HepG2 (cell line): ENCODE results near the gene BBLN. TPM values are rescaled to one million over a fixed set of nuclear protein-coding genes. Genes with fewer than 3 reads are reported as not detected.

Experiments
- ATAC-seq: fragments of 200-7000 bp; cut with Tn5 transposase; 3 replicates; pipeline ENCODE4 v1.9.1; 2020; ENCODE audit warnings: mild to moderate bottlenecking, moderate library complexity
- BruUV-seq: library from RNA; stranded (reverse); fragments of 400-500 nt; replicated peaks from 2 replicates; lab custom pipeline; 2021; lab: Mats Ljungman, UMichigan
- CTCF ChIA-PET: fragments of 300-600 bp; formaldehyde crosslinking; extraction: SDS; loops from one replicate; lab custom pipeline; 2021; ENCODE audit warnings: low total read pairs, inconsistent platforms, low intra/inter-chr PET ratio; lab: Yijun Ruan, JAX
- POLR2A ChIA-PET: fragments of 350-600 bp; sonication (Branson Sonifier 250); formaldehyde crosslinking; loops from one replicate; lab custom pipeline; 2020; ENCODE audit warnings: antibody characterized with exemption, inconsistent platforms; lab: Yijun Ruan, JAX
- DNase-seq: peaks from one replicate; pipeline ENCODE4 v3.0.0-alpha.2; 2015; ENCODE audit warnings: low spot score
- FAIRE-seq: peaks from 3 replicates; lab custom pipeline; 2011; peaks lifted over from hg19 to GRCh38; lab: Jason Lieb, UNC
- H2AFZ ChIP-seq: one replicate; pipeline ENCODE4 v1.6.1; 2011; ENCODE audit warnings: low read length, inconsistent platforms
- H3K27ac ChIP-seq: fragments of 300-600 bp; 3 replicates; pipeline ENCODE4 v1.8.0; 2011; ENCODE audit warnings: mixed run types, mild to moderate bottlenecking, mixed read lengths, low read length, inconsistent platforms; ENCODE audit not compliant: insufficient read depth; ENCODE audit errors: extremely low read length
- H3K27me3 ChIP-seq, 2 experiments: fragments of 200-600 bp in 1 of 2; 2 replicates in 1 of 2; 3 replicates in 1 of 2; pipeline versions ENCODE4 v1.6.0 to v1.8.0; 2011; ENCODE audit warnings: low read length in 2 of 2, mild to moderate bottlenecking in 2 of 2, moderate library complexity in 2 of 2, inconsistent platforms in 1 of 2; ENCODE audit not compliant: insufficient read depth in 2 of 2, control insufficient read depth in 1 of 2
- H3K36me3 ChIP-seq, 2 experiments: fragments of 200-600 bp in 1 of 2; replicated peaks in 1 of 2; 2 replicates in 1 of 2; 3 replicates in 1 of 2; pipeline versions ENCODE4 v1.5.1 to v1.8.0; 2011; ENCODE audit warnings: low read length in 2 of 2, inconsistent platforms in 1 of 2; ENCODE audit not compliant: insufficient read depth in 2 of 2, control insufficient read depth in 1 of 2
- H3K4me1 ChIP-seq: 2 replicates; pipeline ENCODE4 v1.5.1; 2012; ENCODE audit warnings: low read length, inconsistent platforms; ENCODE audit not compliant: insufficient read depth
- H3K4me2 ChIP-seq: 2 replicates; pipeline ENCODE4 v1.6.0; 2011; ENCODE audit warnings: low read depth, low read length, inconsistent platforms
- H3K4me3 ChIP-seq, 3 experiments: fragments of 200-600 bp in 1 of 3; sonication (generic), shearing (Covaris generic) in 1 of 3; replicated peaks in 1 of 3; 2 replicates each; pipeline ENCODE4 v1.5.1; 2011 to 2016; ENCODE audit warnings: low read length in 3 of 3, inconsistent platforms in 2 of 3, low read depth in 2 of 3, mild to moderate bottlenecking in 2 of 3, control low read depth in 1 of 3, mixed read lengths in 1 of 3; ENCODE audit not compliant: insufficient read depth in 1 of 3
- H3K79me2 ChIP-seq: one replicate; pipeline ENCODE4 v1.6.1; 2011; ENCODE audit warnings: low read length, inconsistent platforms; ENCODE audit not compliant: insufficient read depth
- H3K9ac ChIP-seq: 2 replicates; pipeline ENCODE4 v1.6.0; 2011; ENCODE audit warnings: mild to moderate bottlenecking, low read depth, low read length, inconsistent platforms; ENCODE audit not compliant: insufficient read depth
- H3K9me3 ChIP-seq: 2 replicates; pipeline ENCODE4 v1.5.1; 2012; ENCODE audit warnings: mild to moderate bottlenecking, low read length
- H4K20me1 ChIP-seq: 2 replicates; pipeline ENCODE4 v1.6.0; 2011; ENCODE audit warnings: inconsistent platforms, mild to moderate bottlenecking, low read length, moderate library complexity; ENCODE audit not compliant: insufficient read depth
- AFF4 ChIP-seq: sonication (generic); formaldehyde crosslinking; IDR thresholded peaks from 2 replicates; pipeline ENCODE4 v1.4.0; 2020; ENCODE audit warnings: missing genetic modification reagents
- ATRX ChIP-seq: sonication (generic); formaldehyde crosslinking; IDR thresholded peaks from 2 replicates; pipeline ENCODE4 v1.4.0; 2020; ENCODE audit warnings: missing genetic modification reagents, borderline replicate concordance
- DR1 ChIP-seq: sonication (generic); formaldehyde crosslinking; IDR thresholded peaks from 2 replicates; pipeline ENCODE4 v1.8.0; 2021; ENCODE audit warnings: mild to moderate bottlenecking, missing genetic modification reagents, inconsistent platforms
- FOXP1 ChIP-seq, 2 experiments: fragments of 450-650 bp in 1 of 2; IDR thresholded peaks; 2 replicates each; pipeline ENCODE4 v1.6.1; 2017 to 2018; ENCODE audit warnings: antibody characterized with exemption in 1 of 2
- SOX5 ChIP-seq: IDR thresholded peaks from 2 replicates; pipeline ENCODE4 v1.6.1; 2016; ENCODE audit warnings: borderline replicate concordance
- YY1 ChIP-seq: IDR thresholded peaks from 2 replicates; pipeline ENCODE4 v1.6.1; 2011; ENCODE audit warnings: low read length, low read depth, moderate library complexity, mild to moderate bottlenecking; ENCODE audit not compliant: insufficient read depth, insufficient replicate concordance
- ZFP36L1 ChIP-seq: sonication (generic); formaldehyde crosslinking; IDR thresholded peaks from 2 replicates; pipeline ENCODE4 v1.8.0; 2022; ENCODE audit warnings: mild to moderate bottlenecking, missing genetic modification reagents, moderate library complexity
- ZNF329 ChIP-seq: sonication (generic); formaldehyde crosslinking; IDR thresholded peaks from 2 replicates; pipeline ENCODE4 v1.9.0; 2021; ENCODE audit warnings: low read depth, mild to moderate bottlenecking, missing genetic modification reagents
- ZNF703 ChIP-seq: sonication (generic); formaldehyde crosslinking; IDR thresholded peaks from 2 replicates; pipeline ENCODE4 v1.5.1; 2020; ENCODE audit warnings: missing genetic modification reagents, mild to moderate bottlenecking, moderate library complexity, borderline replicate concordance
- ZNF720 ChIP-seq: sonication (generic); formaldehyde crosslinking; IDR thresholded peaks from 2 replicates; pipeline ENCODE4 v1.4.0; 2020; ENCODE audit warnings: missing genetic modification reagents
- WGBS: methylation state at CpG from one replicate; pipeline ENCODE4 v1.1.6; 2017; ENCODE audit warnings: low lambda C conversion rate; 5-methylcytosine and 5-hydroxymethylcytosine counted together
- in situ Hi-C: cut with HindIII; loops from 2 replicates; pipeline ENCODE4 v1.10.0; 2017; ENCODE audit warnings: low pct_unique_long_range_greater_than_20kb; ENCODE audit not compliant: extremely low pct_ligation_motif_present
- intact Hi-C: fragments of 100-400 bp; cut with micrococcal nuclease; formaldehyde crosslinking; loops from one replicate; pipeline ENCODE4 v1.10.0; 2022; ENCODE audit not compliant: unreplicated experiment
- polyA plus RNA-seq, 8 experiments: library from polyadenylated mRNA; depleted of rRNA in 3 of 8; stranded (reverse) in 7 of 8; unstranded in 1 of 8; fragments of >200 nt; fragmentation: Illumina TruSeq in 4 of 8; extraction: Trizol in 4 of 8; gene quantifications; 2 replicates each; pipeline versions ENCODE4 v1.2.1 to v1.2.3, GENCODE V29; 2011 to 2016; ENCODE audit warnings: low read depth in 4 of 8, missing spikeins in 1 of 8, mixed read lengths in 1 of 8; ENCODE audit not compliant: insufficient read depth in 1 of 8
- total RNA-seq, 5 experiments: library from RNA; depleted of rRNA; stranded (reverse); fragments of >200 nt; fragmentation: Illumina TruSeq; extraction: Trizol; gene quantifications; 2 replicates each; pipeline ENCODE4 v1.2.3, GENCODE V29; 2016; ENCODE audit warnings: low read depth in 1 of 5

The BBLN gene
- total and polyA plus RNA-seq, 2 of the 13 experiments (the other 11 are each of a cell fraction or from before 2014, with no cell fraction given) = 27.6 to 33.1 TPM

GRCh38 chr9:128182893-128183588 lies 23.0 kb downstream of the BBLN start:
- H3K27ac ChIP-seq = no peak overlapping the region
- no peak for DNase-seq
- ATAC-seq = no peak
- no peak for FAIRE-seq
- no peaks in the 10 kb centered on the region for H3K4me1 ChIP-seq
- H3K36me3 ChIP-seq = peaks cover 14 to 54% of the 10 kb centered on the region in 2 experiments; a peak in 4 of 5 replicates
- no peak overlapping the region for H3K9ac ChIP-seq
- no peaks in the 10 kb centered on the region for H3K79me2 ChIP-seq
- POLR2A ChIA-PET = interaction anchor here (1.2 kb wide), 1 partner anchor 23 kb away, joined by 8 read pairs; the partner anchor contains the start of gene BBLN
- H3K4me2 ChIP-seq = no peak overlapping the region
- no peaks in the 10 kb centered on the region for H3K9me3 ChIP-seq
- CTCF ChIA-PET = no interaction called here
- no peaks in the 10 kb centered on the region for H4K20me1 ChIP-seq
- H2AFZ ChIP-seq = no peak overlapping the region
- no peaks in the 10 kb centered on the region for H3K27me3 ChIP-seq
- no peak overlapping the region for H3K4me3 ChIP-seq
- intact Hi-C loops = no loop called here
- BruUV-seq = no TSS peak
- no peak for TF ChIP-seq YY1
- no peak for TF ChIP-seq SOX5 (CRISPR knock-in tag)
- no peak for TF ChIP-seq DR1 (CRISPR knock-in tag)
- TF ChIP-seq ZNF703 (CRISPR knock-in tag) = no peak
- no peak for TF ChIP-seq ZNF720
- TF ChIP-seq ZFP36L1 = no peak
- no peak for TF ChIP-seq FOXP1 (IDR thresholded peaks at IDR 0.05)
- no peak for TF ChIP-seq FOXP1 (CRISPR knock-in tag; IDR thresholded peaks at IDR 0.05)
- no peak for TF ChIP-seq AFF4 (CRISPR knock-in tag)
- no peak for TF ChIP-seq ATRX (CRISPR knock-in tag)
- TF ChIP-seq ZNF329 (CRISPR knock-in tag) = no peak
- in situ Hi-C loops = no loop called here
- WGBS = 97% methylated on average over 8 of the region's 12 CpGs
